HepG2 (cell line): ENCODE measurements around the gene PML. TPM values are rescaled to one million over a fixed set of nuclear protein-coding genes. Genes with fewer than 3 reads are reported as not detected.

ENCODE experiments used
- CEBPB ChIP-seq: IDR thresholded peaks from 2 replicates; pipeline ENCODE4 v1.6.1; 2011; ENCODE audit warnings: low read depth, low read length, improper control_type of control experiment, borderline replicate concordance
- CHD2 ChIP-seq: IDR thresholded peaks from 2 replicates; pipeline ENCODE4 v1.6.1; 2011; ENCODE audit warnings: low read depth, low read length, improper control_type of control experiment
- GZF1 ChIP-seq: sonication (generic); formaldehyde crosslinking; IDR thresholded peaks from 2 replicates; pipeline ENCODE4 v1.5.1; 2020; ENCODE audit warnings: mild to moderate bottlenecking, missing genetic modification reagents
- HDAC2 ChIP-seq: sonication (generic); formaldehyde crosslinking; IDR thresholded peaks from 2 replicates; pipeline ENCODE4 v1.4.0; 2020; ENCODE audit warnings: missing genetic modification reagents
- HNRNPH1 ChIP-seq: fragments of 200-400 bp; formaldehyde crosslinking; optimal IDR thresholded peaks from 2 replicates; pipeline ENCODE3; 2017; ENCODE audit warnings: mild to moderate bottlenecking, low read depth, low read length
- KLF16 ChIP-seq, 2 experiments: sonication (generic) in 1 of 2; formaldehyde crosslinking in 1 of 2; IDR thresholded peaks; 2 replicates each; pipeline versions ENCODE4 v1.6.1 to v1.8.0; 2016 to 2023; ENCODE audit warnings: missing genetic modification reagents in 2 of 2, missing compliant biosample characterization in 1 of 2
- NR2F1 ChIP-seq, 2 experiments: fragments of 450-650 bp in 1 of 2; formaldehyde crosslinking in 1 of 2; IDR thresholded peaks; 2 replicates each; pipeline versions ENCODE4 v1.5.0 to v1.6.1; 2016 to 2020; ENCODE audit warnings: mild to moderate bottlenecking in 1 of 2, missing compliant biosample characterization in 1 of 2, missing genetic modification reagents in 1 of 2, moderate library complexity in 1 of 2
- REST ChIP-seq, 2 experiments: IDR thresholded peaks; 2 replicates each; pipeline ENCODE4 v1.6.1; 2011 to 2012; ENCODE audit warnings: low read length in 2 of 2, borderline replicate concordance in 1 of 2, low read depth in 1 of 2, mild to moderate bottlenecking in 1 of 2, moderate library complexity in 1 of 2
- RFXANK ChIP-seq: IDR thresholded peaks from 2 replicates; pipeline ENCODE4 v1.6.1; 2016
- RXRB ChIP-seq: IDR thresholded peaks from 2 replicates; pipeline ENCODE4 v1.6.1; 2016; ENCODE audit warnings: borderline replicate concordance, missing genetic modification reagents, missing compliant biosample characterization
- SRSF4 ChIP-seq: fragments of 200-400 bp; formaldehyde crosslinking; IDR thresholded peaks from one replicate; pipeline ENCODE4 v1.6.1; 2018; ENCODE audit warnings: mild to moderate bottlenecking, low read depth, low read length, moderate library complexity; ENCODE audit not compliant: poor library complexity, severe bottlenecking
- THYN1 ChIP-seq: sonication (generic); formaldehyde crosslinking; IDR thresholded peaks from 2 replicates; pipeline ENCODE4 v1.8.1; 2023; ENCODE audit warnings: low read depth, mild to moderate bottlenecking, moderate library complexity, missing genetic modification reagents, borderline replicate concordance
- ZFP91 ChIP-seq: sonication (generic); formaldehyde crosslinking; IDR thresholded peaks from 2 replicates; pipeline ENCODE4 v1.9.0; 2022; ENCODE audit warnings: missing genetic modification reagents, mild to moderate bottlenecking, borderline replicate concordance
- ZNF121 ChIP-seq: sonication (generic); formaldehyde crosslinking; IDR thresholded peaks from 2 replicates; pipeline ENCODE4 v1.5.0; 2020; ENCODE audit warnings: mild to moderate bottlenecking, missing genetic modification reagents
- ZNF256 ChIP-seq: sonication (generic); formaldehyde crosslinking; conservative IDR thresholded peaks from 2 replicates; pipeline ENCODE4 v1.4.0; 2020; ENCODE audit warnings: missing genetic modification reagents
- ZNF33A ChIP-seq: sonication (generic); formaldehyde crosslinking; IDR thresholded peaks from 2 replicates; pipeline ENCODE4 v1.5.1; 2020; ENCODE audit warnings: missing genetic modification reagents, mild to moderate bottlenecking, moderate library complexity, borderline replicate concordance
- ZNF446 ChIP-seq: sonication (generic); formaldehyde crosslinking; IDR thresholded peaks from 2 replicates; pipeline ENCODE4 v1.5.0; 2020; ENCODE audit warnings: mild to moderate bottlenecking, missing genetic modification reagents
- ZNF496 ChIP-seq: sonication (generic); formaldehyde crosslinking; IDR thresholded peaks from 2 replicates; pipeline ENCODE4 v1.8.1; 2023; ENCODE audit warnings: mild to moderate bottlenecking, moderate library complexity, missing genetic modification reagents; ENCODE audit not compliant: insufficient replicate concordance
- ZNF543 ChIP-seq: sonication (generic); formaldehyde crosslinking; IDR thresholded peaks from 2 replicates; pipeline ENCODE4 v1.4.0; 2020; ENCODE audit warnings: mild to moderate bottlenecking, missing genetic modification reagents
- ZNF670 ChIP-seq: sonication (generic); formaldehyde crosslinking; IDR thresholded peaks from 2 replicates; pipeline ENCODE4 v1.8.0; 2022; ENCODE audit warnings: mild to moderate bottlenecking, missing genetic modification reagents, borderline replicate concordance
- polyA plus RNA-seq, 8 experiments: library from polyadenylated mRNA; depleted of rRNA in 3 of 8; stranded (reverse) in 7 of 8; unstranded in 1 of 8; fragments of >200 nt; fragmentation: Illumina TruSeq in 4 of 8; extraction: Trizol in 4 of 8; gene quantifications; 2 replicates each; pipeline versions ENCODE4 v1.2.1 to v1.2.3, GENCODE V29; 2011 to 2016; ENCODE audit warnings: low read depth in 4 of 8, missing spikeins in 1 of 8, mixed read lengths in 1 of 8; ENCODE audit not compliant: insufficient read depth in 1 of 8
- total RNA-seq, 5 experiments: library from RNA; depleted of rRNA; stranded (reverse); fragments of >200 nt; fragmentation: Illumina TruSeq; extraction: Trizol; gene quantifications; 2 replicates each; pipeline ENCODE4 v1.2.3, GENCODE V29; 2016; ENCODE audit warnings: low read depth in 1 of 5
- TF ChIP-seq, protein P1 (sequence below): sonication (generic); formaldehyde crosslinking; conservative IDR thresholded peaks from 2 replicates; pipeline ENCODE4 v1.4.0; 2020; ENCODE audit warnings: missing genetic modification reagents
- TF ChIP-seq, protein P2 (sequence below): IDR thresholded peaks from 2 replicates; pipeline ENCODE4 v1.6.1; 2016; ENCODE audit warnings: mild to moderate bottlenecking, missing biosample characterization, missing genetic modification reagents

The PML gene
- total and polyA plus RNA-seq, 2 of the 13 experiments (the other 11 are each of a cell fraction or from before 2014, with no cell fraction given), result 2.9 to 3.9 TPM

DNA sequence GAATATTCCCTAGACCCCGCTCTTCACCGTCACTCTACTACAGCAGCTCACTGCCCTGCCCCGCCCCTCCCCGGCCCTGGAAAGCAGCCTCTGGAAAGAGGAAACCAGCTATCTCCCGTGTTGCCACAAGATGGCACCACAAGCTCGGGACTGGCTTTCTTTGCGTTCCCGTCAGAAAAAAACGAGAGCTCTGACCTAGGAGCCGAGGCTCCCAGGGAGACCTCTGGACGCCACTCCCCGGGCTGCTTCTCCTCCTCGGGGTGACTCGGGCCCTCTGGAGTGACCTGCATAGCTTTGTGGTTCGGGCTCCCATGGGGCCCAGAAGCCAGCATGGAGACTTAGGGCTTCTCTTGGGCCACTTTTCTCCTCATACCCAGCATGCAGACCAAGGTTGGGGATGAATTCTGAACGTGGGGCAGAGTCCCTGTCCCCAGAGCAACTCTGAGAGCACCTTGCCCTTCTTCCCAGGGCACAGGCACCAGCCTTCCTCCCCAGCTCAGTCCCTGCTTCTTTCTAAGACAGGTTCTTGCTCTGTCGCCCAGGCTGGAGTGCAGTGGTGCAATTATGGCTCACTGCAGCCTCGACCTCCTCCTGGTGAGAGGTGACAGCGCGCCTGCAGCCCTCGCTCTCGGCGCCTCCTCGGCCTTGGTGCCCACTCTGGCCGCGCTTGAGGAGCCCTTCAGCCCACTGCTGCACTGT, 21.4 kb upstream of the PML start (continued):
- TF ChIP-seq REST (IDR thresholded peaks at IDR 0.05; ENCODE audit: borderline replicate concordance in 1 of 2, low read depth in 1 of 2, low read length in 2 of 2) (no peak), ZFP91 (CRISPR knock-in tag) (peak; percentile 34; the same call in 1 of the 2 replicates), ZNF670 (CRISPR knock-in tag) (no peak), ZNF496 (CRISPR knock-in tag) (no peak), ZNF33A (CRISPR knock-in tag) (no peak), ZNF121 (CRISPR knock-in tag) (peak; percentile 39; the same call in 1 of the 2 replicates), RFXANK (no peak), ZNF543 (CRISPR knock-in tag) (no peak), ZNF446 (CRISPR knock-in tag) (no peak), ZNF256 (CRISPR knock-in tag) (no peak), HNRNPH1 (no peak), THYN1 (CRISPR knock-in tag) (no peak), CHD2 (no peak), SRSF4 (no peak), HDAC2 (CRISPR knock-in tag) (no peak), KLF16 (CRISPR knock-in tag; IDR thresholded peaks at IDR 0.05) (no peak), GZF1 (CRISPR knock-in tag) (no peak), RXRB (CRISPR knock-in tag) (0 out of 2 replicates have a peak, but pooled peaks have one; percentile 9), NR2F1 (CRISPR knock-in tag; IDR thresholded peaks at IDR 0.05) (no peak), CEBPB (no peak)
- TF ChIP-seq, protein P1, sequence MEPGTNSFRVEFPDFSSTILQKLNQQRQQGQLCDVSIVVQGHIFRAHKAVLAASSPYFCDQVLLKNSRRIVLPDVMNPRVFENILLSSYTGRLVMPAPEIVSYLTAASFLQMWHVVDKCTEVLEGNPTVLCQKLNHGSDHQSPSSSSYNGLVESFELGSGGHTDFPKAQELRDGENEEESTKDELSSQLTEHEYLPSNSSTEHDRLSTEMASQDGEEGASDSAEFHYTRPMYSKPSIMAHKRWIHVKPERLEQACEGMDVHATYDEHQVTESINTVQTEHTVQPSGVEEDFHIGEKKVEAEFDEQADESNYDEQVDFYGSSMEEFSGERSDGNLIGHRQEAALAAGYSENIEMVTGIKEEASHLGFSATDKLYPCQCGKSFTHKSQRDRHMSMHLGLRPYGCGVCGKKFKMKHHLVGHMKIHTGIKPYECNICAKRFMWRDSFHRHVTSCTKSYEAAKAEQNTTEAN (CRISPR knock-in tag), result no peak
- TF ChIP-seq, protein P2, sequence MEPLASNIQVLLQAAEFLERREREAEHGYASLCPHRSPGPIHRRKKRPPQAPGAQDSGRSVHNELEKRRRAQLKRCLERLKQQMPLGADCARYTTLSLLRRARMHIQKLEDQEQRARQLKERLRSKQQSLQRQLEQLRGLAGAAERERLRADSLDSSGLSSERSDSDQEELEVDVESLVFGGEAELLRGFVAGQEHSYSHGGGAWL (CRISPR knock-in tag), result no peak
